GM21717 (cell line): ENCODE measurements around the gene CTRB1.

Experiments
- ATAC-seq: cut with Tn5 transposase; IDR thresholded peaks from one replicate; pipeline ENCODE4 v1.9.1; 2021; ENCODE audit warnings: mild to moderate bottlenecking, moderate library complexity; ENCODE audit not compliant: unreplicated experiment

CTRB1 gene

DNA sequence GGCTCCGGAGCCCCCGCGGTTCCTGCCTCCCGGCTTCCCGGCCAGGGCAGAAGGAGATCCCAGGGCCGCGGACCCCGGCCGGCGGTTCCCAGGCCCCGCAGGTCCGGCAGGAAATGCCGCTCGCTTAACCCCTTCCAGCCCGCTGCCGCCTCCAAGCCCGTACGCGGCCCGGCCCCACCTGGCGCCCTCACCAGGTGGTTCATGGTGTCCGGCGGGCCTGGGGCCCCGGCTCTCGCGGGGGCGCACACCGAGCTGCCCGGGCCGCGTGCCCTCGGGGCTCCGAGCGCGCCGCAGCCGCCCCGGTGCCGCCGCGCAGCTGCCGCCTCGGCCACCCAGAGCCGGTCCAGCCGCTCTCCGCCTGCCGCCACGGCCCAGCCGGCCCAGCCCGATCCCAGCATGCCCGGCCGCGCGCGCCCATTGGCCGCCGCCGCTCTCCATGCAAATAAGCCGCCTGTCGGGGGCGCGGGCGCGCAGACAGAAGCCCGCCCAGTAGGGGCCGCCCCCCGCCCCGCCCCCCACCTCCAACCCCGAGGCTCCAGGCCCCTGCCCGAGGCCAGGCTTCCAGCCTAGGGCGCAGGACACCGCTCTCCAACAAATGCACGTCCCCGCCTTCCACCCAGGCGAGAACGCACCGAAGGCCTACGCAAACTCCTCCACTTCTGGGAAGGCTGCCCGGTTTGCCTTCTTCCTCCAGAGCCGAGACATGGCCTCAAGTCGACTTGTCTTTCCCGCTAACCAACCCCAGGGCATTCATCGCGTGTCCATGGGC lies 32.7 kb downstream of the CTRB1 start, which contains the start of gene BCAR1:
Gene BCAR1 (minus strand): TSS at position 345 of the 769 bp plus-strand sequence. CDS start 142 bp downstream, at position 203.
- peak; percentile 63 for ATAC-seq

DNA sequence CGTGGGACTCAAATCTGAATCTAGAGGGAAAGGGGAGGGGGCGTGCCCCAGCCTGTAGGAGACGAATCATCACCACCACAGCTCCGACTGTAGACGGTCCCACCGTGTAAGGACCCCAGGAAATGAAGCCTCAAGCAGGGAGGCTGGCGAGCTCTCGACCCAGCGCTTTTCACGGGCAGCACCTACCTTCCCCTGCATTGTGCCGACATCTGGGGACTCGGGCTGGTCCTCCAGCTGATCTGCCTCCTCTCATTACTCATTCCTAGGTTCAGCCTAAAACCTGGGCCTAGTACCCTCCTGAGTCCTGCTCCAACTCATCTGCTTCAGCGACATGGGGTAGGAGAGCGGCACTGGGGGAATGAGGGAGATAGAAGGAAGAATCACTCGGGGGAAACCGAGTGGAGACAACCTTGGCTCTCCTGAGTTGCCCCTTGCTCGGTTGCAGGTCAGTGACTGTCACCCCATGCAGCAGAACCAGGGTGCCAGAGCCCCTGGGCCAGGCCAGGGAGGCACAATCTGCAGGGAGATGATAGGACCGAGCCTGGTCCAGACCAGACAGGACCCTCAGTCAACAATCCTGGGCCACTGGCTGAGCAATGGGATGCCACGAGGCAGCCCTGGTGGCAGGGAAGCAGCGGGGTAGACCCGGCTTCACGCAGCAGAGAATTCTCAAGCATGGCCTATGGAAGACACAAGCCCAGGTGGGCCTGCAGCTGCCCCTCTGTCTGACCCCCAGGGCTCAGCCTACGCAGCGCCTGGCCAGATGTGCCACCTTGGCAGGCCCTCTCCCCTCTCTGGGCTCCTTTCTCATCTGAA lies 33.5 kb downstream of the CTRB1 start:
- ATAC-seq = no peak

DNA sequence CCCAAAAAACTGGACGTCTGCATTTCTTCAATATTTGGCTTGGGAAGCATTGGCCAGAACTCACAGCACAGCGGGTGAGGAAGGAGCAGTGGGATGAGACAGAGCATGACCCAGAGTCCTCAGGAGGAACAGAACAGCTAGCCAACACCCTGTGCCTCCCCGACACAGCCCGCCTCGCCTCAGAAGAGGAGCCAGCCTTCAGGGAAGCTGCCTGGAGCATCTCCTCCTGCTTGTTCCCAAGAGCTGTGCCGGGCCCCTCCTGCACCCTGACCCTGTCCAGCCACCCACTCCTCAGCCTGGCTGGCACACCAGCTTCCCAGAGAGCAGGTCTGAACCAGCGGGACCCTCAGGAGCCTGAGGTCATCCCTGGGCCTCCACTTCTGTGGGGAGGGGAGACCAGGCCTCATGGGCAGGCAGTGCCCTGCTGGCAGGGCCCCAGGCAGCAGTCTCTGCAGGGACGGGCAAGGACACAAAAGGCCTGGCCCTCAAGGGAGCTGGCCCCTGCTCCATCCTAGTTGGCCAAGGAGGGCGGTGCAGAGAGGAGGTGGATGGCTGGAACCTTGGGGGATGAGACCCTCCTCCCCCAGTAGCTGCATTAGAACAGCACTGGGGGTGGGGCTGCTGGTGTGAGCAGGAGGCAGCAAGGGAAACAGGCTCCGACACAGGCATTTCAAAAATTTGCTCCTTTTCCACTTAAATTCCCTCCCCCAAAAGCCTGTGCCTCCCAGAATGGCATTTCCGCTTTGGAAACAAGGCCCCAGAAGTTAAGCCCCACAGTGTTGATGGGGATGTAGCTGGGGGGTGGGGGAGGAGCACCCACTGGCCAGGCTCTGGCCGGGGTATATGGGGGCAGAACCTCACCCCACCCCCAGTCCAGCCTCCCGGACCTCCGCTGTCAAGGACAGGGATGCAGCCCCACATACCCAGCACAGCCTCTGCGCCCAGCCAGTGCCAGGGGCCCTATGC lies 34.4 kb downstream of the CTRB1 start:
- ATAC-seq = no peak

DNA sequence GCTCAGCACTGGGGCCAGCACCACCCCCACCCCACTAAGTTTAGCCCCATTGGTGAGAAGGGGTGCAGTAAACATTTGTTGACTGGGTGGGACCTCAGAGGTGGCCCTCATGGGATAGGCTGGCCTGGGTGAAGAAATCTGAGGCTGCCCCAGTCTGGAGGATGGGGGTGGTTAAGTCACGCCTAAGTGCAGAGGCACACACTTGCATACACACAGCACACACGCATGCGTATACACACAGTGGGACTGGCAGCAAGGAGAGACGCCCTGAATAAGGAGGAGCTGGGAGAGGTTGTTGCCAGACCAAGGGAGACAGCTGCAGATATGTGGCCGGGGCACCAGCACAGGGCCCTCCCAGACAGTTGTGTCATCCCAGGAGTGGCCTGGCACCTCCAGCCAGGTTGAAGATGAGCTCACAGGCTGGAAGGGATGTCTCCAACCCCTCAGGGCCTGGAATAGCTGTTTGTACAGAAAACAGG lies 35.6 kb downstream of the CTRB1 start:
- no peak for ATAC-seq

DNA sequence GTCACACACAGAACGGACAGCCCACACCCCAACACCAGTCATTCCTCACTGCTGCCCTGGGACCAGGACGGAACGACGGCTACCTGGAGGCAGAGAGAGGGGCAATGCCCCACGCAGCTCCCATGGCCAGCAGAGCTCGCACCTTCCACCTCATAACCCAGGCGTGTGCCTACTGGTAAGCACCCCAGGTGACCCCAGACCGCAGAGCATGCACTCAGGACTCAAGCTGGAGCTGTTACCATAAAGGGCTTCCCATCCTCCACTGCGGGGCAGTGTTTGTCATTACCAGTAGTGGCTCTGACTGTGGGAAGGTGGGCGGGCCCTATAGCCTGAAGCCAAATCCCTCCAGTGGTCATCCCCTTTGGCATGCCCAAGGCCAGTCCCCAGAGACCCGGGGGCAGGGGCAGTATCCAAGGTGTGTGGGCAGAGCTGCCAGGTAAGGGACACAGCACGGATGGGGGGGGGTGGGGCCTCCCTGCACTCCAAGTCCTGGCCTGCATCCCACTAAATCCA lies 37.3 kb downstream of the CTRB1 start:
- no peak for ATAC-seq

DNA sequence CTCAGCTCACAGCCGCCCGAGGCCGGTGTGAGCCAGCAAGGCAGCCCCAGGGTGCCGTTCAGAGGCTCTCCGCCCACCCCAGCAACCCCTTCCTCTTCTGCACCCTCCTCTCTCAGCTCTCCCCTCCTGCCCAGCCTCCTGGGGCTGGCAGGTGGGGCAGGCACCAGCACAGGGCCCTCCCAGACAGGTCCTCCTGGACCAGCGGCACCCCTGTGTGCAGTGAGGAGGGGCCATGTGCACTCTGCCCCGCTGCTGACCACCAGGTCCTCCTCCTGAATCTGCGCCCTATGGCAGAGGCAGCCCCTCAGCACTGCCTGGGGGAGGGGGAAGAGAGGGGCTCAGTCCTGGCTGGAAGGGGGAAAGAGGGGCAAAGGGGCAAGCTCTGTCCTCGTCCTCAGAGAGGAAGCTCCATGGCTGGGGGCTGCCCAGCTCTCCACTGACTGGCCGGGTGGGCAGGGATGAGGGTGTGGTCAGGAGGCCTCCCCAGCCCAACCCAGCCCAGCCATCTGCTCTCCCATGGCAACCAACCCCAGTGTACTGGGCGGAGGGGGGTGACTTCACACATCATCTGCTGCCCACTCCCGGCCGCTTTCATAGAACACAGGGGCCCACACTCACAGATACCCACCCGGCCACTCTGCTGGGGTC lies 38.0 kb downstream of the CTRB1 start:
- ATAC-seq = no peak

DNA sequence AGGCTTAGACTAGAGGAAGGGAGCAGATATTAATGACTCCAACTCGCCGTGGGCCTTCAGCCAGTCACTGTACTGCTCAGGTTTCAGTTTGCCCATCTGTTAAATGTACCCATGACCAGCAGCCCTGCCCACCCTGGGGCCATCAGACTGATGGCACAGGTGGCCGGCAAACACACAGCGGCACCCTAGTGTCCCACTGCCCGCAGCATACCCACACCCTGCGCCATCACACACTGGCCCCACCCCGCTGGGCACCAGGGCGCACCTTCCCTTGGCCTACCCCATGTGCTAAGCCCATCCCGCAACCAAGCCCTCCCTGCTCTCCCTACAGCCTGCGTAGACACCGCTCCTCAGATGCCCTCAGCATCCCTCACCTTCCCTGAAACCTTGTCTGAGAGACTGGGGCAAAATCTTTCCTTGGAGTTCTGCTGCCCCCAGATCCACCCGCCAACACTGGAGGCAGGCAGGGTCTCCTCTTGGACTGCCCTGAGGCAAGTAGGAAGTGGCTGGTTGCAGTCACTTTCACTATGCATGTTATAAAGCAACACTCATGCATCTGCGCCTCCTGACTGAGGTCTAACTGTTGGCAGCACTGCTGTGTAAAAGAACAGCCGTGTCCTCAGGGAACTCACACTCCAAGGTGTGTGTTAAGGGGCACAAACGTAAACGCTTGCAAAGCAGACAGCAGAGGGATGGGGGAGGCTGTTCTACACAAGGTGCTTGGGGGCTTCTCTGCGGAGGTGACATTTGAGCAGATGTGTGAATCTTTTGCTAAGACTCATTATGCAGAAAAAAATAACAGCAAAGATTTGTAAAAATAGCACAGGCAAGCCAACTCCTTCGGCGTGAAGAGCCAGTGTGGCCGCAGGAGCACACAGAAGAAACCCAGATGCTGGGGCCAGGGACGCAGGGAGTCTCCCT lies 39.4 kb downstream of the CTRB1 start:
- ATAC-seq = no peak

DNA sequence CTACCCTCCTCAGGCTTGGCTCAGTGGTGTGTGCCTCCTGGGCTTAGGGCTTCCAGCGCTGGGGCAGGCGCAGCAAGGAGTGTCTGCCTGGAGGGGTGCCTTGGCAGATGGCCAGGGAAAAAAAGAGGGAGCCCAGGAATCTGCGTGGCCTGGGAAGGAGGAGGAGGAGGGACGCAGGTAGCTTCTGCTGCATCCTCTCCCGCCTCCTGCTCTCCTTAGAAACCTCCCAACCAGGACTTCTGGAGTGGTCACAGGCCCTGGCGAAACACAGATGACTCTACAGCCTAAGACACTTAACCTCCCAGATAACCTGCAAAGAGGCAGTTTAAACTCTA lies 40.0 kb downstream of the CTRB1 start:
- ATAC-seq = no peak

DNA sequence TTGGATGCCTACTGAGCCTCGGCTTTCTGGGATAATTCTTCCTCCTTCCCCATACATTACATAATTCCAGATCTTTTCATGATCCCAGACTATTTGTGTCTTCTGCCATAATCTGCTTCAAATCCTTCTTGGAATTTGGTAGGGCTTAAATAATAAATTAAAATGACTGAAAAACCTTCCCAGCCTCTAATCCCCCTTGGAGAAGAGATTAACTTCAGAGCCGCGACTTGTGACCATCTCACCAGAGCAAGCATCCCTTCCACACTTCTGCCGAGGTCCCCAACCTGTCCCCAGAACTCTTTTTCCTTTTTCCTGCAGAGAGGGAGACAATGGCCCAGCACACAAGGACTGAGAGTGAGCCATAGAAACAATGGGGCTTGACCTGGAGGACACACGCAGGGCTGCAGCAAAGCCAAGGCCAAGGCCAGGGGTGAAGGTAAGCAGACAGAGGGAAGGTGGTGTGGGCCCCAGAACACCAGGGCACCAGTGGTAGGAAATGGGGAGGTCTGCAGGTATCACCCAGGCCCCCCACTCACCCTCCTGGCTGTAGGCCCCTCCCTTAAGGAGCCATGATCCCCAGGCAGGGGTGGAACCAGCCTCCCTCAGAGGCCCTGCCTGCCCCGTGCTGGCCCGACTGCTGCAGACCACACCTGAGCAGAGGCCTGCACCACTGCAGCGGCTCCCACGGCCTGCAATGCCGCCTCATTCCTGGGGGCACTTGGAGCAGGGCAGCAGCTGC lies 42.2 kb downstream of the CTRB1 start:
- no peak for ATAC-seq

DNA sequence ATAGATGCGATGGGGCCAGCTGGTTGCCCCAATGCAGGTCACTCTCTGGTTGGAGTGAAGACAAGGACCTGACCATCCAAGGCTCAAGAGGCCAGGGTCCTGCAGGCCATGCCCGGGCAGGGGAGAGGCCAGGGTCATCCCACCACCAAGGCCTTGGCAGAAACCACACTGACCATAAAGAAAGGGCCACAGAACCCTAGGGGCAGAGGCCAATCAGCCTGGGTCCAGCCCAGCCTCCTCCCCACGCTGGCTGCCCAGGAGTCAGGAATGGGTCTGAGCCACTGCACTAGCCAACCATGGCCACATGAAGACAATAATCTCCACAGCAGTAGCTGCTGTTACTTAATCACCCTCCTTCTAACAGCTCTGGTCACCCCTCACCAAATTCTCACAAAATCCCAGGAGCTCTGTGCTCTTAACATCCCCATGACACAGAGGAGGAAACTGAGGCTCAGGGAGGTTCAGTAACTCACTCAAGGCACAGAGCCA lies 42.8 kb downstream of the CTRB1 start:
- ATAC-seq = no peak

DNA sequence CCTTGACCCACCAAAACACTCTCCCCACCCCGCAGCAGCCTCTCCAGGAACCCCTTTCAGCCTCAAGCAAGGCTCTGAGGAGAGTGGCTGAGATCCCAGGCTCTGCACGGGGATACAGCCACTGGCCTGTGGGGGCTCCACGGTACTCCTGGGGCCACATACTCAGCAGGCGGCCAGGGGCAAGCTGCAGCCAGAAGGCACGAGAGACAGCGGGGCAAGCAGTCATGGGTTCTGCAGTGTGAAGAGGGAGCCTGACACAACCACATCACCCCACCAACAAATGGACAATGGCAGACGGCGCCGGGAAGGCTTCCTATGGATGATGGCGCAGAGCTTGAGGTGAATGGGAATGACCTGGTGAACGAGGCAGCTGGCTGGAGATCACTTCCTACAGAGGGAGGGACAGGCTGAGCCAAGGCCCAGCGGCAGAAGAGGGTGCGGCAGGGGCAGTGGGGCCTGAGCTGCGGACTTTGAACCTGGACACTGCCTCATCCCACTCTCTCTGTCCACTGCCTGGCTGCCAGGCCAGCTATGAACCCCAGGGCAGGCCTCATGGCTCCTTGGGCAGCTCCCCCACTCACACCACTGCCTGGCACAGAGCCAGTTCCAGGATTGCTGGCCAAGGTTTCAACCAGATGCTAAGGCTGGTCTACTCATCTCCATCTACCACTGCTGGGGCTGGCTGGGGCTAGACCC lies 43.5 kb downstream of the CTRB1 start:
- no peak for ATAC-seq

DNA sequence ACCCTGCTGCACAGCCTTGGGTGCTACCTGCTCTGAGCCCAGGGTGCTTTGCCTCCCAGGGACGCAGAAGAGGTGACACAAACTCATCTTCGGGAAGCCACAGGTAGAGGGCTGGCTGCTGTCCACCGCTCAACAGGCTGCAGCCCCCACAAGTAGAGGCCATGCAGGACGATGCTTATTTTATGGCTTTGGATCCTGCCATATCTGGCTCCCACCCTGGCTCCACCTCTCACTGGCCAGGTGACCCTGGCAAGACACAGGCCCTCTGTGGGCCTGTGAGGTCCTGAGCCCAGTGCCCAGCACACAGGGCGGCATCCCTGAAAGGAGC lies 44.0 kb downstream of the CTRB1 start:
- ATAC-seq = no peak

DNA sequence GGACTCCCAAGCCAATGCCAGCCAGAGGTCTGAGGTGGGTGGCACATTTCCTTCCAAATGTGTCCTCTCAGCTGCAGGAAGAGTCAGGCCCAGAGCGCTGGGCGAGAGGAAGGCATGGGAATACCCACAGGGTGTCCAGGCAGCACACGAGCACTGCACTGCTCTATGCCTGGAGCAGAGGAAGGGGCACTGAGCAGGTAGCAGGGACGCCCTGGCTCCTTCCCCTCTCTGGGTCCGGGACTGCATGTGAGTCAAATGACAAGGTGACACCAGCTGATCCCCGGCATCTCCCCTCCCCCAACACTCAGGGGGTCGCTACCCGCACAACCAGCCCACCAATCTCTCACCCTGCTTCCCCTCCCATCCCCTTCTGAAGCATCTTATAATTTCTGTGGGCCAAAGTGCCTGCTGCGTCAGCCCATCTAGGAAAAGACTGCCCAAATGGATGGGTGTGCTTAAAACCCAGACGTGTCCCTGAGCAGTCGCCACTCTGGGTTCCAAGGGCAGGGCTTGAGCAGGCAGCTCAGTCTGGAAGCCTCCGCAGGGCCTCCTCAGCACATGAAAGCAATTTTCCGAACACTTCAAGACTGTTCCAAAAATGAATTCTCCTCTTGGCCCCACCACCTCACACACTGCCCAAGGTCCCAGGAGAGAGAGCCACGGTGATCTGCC lies 44.6 kb downstream of the CTRB1 start:
- ATAC-seq = no peak

DNA sequence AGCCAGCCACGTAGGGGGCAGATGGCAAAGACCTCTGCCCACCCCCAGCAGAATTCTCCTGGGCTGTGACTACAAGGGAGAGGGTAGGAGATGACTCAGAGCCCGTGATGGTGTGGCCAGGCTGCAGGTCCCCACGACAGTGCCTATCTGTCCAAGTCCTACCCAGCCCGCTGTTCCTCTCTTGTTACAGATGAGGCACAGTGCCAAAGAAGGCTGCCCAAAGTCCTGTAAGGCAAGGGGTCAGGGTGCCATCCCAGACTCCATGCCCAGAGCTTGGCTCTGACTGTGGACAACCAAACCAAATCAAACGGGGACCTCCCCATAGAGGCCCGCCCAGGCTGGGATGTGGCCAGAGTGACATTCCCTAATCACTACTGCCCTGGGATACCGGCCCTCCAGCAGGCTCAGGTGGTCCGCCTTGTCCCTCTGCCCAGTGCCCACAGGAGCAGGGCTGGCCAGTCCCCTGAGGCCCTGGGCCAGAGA lies 45.2 kb downstream of the CTRB1 start:
- ATAC-seq = no peak

DNA sequence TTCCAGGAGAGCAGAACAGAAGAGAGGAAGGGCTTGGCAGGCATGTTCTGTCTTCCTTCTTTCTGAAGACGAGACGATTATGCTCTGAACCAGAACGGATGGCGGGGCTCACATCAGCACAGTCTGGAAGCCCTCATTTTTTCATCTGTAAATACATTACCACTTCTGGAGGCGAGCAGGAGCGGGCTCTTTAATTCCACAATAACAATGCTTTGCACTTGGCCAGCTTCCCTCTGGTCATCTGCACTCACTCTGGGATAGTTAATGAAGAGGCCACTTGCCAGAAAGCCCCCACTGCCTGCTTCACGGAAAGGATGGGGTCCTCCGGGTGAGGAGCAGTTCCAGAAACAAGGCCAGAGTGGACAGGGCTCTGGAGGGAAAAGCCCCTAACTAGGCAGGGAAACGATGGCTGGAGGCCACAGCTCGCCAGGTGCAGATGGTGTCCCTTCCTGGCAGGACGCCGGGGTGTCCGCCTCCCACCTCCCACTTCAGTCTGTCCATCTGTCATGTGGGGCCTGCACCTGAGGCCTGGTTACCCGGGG lies 45.7 kb downstream of the CTRB1 start:
- no peak for ATAC-seq

DNA sequence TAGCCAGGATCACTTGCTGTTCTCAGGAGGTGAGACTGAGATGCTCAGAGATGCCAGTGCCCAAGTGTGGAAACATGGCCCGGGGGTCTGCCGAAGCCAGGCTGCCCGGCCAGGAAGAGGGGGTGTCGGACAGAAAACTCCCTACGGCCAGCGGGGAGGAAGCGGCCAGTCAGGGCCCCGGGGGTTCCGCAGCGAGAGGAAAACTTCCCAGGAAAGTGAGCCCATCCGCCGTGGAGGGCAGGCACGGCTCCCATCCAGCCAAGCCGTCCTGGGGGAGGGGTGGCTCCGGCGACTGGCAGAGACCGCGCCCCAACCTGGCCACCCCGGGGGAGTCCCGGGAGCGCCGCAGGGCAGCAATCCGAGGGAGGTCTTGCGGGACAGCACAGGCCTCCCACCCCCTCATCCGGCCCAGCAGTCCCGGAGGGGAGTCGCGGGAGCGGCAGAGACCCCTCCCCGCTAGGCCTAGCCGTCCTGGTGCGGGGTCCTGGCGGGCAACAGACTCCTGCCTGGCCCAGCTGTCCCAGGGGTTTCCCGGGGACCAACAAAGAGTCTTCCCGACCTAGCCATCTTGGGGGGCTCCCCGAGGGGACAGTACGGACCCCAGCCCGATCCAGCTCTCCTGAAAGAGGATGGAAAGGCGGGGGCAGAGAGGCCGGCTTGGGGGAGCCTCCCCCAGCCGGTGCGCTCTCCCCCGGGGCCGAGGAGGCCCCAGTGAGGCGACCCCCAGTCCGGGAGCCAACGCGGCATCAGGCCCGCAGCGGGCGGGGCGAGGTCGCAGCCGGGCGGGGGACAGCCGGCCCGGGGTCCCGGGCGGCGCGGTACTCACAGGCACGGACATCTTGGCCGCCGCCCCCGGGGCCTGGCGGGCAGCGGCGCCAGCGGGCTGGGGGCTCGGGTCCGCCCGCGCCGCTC lies 46.5 kb downstream of the CTRB1 start:
- ATAC-seq = peak; percentile 23
